Endothelial cell of umbilical vein (primary cell): ENCODE results near the gene TRANK1.

Experiments used
- EZH2 ChIP-seq: IDR thresholded peaks from 2 replicates; pipeline ENCODE4 v1.6.1; 2012; ENCODE audit warnings: borderline replicate concordance, low read depth, mild to moderate bottlenecking, moderate library complexity, low read length, inconsistent platforms; ENCODE audit not compliant: severe bottlenecking
- POLR2AphosphoS5 ChIP-seq: IDR thresholded peaks from 2 replicates; pipeline ENCODE4 v1.6.1; 2012; ENCODE audit warnings: low read depth, mild to moderate bottlenecking, control low read depth, low read length, moderate library complexity; ENCODE audit not compliant: insufficient read depth
- TF ChIP-seq, protein P1 (sequence below), 2 donors: IDR thresholded peaks; 1 replicate in 1 of 2; 2 replicates in 1 of 2; pipeline ENCODE4 v1.5.1; 2011; ENCODE audit warnings: low read length in 2 of 2, mild to moderate bottlenecking in 2 of 2, moderate library complexity in 2 of 2, control low read depth in 1 of 2, inconsistent platforms in 1 of 2, low read depth in 1 of 2; ENCODE audit not compliant: insufficient read depth in 1 of 2; ENCODE audit errors: extremely low read depth in 1 of 2

DNA sequence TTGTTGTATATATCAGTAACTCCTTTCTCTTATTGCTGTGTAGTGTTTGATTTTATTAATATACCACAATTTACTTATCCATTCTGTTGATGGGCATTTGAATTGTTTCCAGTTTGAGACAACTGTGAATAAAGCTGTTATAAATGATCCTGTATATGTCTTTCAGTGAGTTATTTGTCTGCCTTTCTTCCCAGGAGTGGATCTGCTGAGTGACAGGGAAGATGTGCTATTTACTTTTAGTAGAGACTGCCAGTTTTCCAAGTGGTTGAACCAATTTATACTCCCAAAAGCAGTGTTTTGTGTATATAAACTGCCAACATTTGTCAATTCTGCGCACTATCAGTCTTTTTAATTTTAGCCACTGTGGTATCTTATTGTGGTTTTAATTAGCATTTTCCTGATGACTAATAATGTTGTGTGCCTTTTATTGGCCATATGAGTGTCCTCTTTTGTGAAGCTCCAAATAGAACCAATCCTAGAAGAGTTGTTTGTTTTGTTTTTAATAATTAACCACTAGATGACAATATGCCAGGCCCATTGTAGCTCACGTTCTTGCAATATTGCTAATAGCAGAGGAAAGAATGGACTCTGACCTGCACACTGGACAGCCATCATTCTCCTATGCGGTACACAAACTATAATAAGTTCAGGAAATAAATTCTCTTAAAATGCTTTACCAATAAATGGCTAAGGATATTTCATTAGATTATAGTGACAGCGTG is 25.3 kb downstream of the TRANK1 start:
- TF ChIP-seq EZH2 (no peak), POLR2AphosphoS5 (no peak)
- TF ChIP-seq, protein P1, sequence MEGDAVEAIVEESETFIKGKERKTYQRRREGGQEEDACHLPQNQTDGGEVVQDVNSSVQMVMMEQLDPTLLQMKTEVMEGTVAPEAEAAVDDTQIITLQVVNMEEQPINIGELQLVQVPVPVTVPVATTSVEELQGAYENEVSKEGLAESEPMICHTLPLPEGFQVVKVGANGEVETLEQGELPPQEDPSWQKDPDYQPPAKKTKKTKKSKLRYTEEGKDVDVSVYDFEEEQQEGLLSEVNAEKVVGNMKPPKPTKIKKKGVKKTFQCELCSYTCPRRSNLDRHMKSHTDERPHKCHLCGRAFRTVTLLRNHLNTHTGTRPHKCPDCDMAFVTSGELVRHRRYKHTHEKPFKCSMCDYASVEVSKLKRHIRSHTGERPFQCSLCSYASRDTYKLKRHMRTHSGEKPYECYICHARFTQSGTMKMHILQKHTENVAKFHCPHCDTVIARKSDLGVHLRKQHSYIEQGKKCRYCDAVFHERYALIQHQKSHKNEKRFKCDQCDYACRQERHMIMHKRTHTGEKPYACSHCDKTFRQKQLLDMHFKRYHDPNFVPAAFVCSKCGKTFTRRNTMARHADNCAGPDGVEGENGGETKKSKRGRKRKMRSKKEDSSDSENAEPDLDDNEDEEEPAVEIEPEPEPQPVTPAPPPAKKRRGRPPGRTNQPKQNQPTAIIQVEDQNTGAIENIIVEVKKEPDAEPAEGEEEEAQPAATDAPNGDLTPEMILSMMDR (IDR thresholded peaks at IDR 0.05; ENCODE audit: extremely low read depth in 1 of 2, insufficient read depth in 1 of 2, low read depth in 1 of 2, low read length in 2 of 2), result no peak
